PC-3 (cell line): ENCODE measurements around the gene ENTREP3. TPM values are rescaled to one million over a fixed set of nuclear protein-coding genes. Genes with fewer than 3 reads are reported as not detected.
A peak's percentile ranks its signal among the peaks of the same experiment; 100 is the strongest.
"Not testable (repeated sequence)": the region's sequence is repeated elsewhere in the genome, so short reads cannot be mapped to it uniquely, and the experiment has no call there.

Experiments
- ATAC-seq: fragments of 200-7000 bp; cut with Tn5 transposase; 2 replicates; pipeline ENCODE4 v1.9.1; 2020; ENCODE audit warnings: mild to moderate bottlenecking, moderate library complexity
- BruUV-seq: library from RNA; stranded (reverse); fragments of 400-500 nt; replicated peaks from 2 replicates; lab custom pipeline; 2021; lab: Mats Ljungman, UMichigan
- CTCF ChIA-PET: fragments of 300-600 bp; sonication (Branson Sonifier 250); formaldehyde crosslinking; loops from one replicate; lab custom pipeline; 2022; ENCODE audit warnings: antibody characterized with exemption; lab: Charles Lee
- POLR2A ChIA-PET: fragments of 300-600 bp; sonication (Branson Sonifier 250); formaldehyde crosslinking; loops from one replicate; lab custom pipeline; 2022; ENCODE audit warnings: antibody characterized with exemption; ENCODE audit not compliant: unreplicated experiment; lab: Charles Lee
- DNase-seq: peaks from one replicate; pipeline ENCODE4 v3.0.0-alpha.2; 2015
- H2AFZ ChIP-seq: fragments of 300-600 bp; sonication (generic); 2 replicates; pipeline ENCODE4 v1.6.0; 2016; ENCODE audit warnings: antibody characterized with exemption, low read length
- H3F3A ChIP-seq: fragments of 300-600 bp; sonication (generic); one replicate; pipeline ENCODE4 v1.6.0; 2017; ENCODE audit warnings: antibody characterized with exemption, low read length, control low read depth, mild to moderate bottlenecking; ENCODE audit not compliant: unreplicated experiment
- H3K27ac ChIP-seq: fragments of 300-600 bp; sonication (generic); 2 replicates; pipeline ENCODE4 v1.5.1; 2016; ENCODE audit warnings: mild to moderate bottlenecking, low read length
- H3K27me3 ChIP-seq: fragments of 300-600 bp; sonication (generic); 2 replicates; pipeline ENCODE4 v1.6.1; 2016; ENCODE audit warnings: low read length, mixed read lengths
- H3K36me3 ChIP-seq: fragments of 300-600 bp; sonication (generic); 2 replicates; pipeline ENCODE4 v1.6.1; 2016; ENCODE audit warnings: low read depth, mixed run types, low read length, mixed read lengths
- H3K4me1 ChIP-seq: fragments of 300-600 bp; sonication (generic); 2 replicates; pipeline ENCODE4 v1.5.1; 2016; ENCODE audit warnings: low read length; ENCODE audit not compliant: insufficient read depth
- H3K4me2 ChIP-seq: fragments of 300-600 bp; sonication (generic); 2 replicates; pipeline ENCODE4 v1.6.0; 2016; ENCODE audit warnings: low read length
- H3K4me3 ChIP-seq: fragments of 300-600 bp; sonication (generic); 2 replicates; pipeline ENCODE4 v1.5.1; 2016; ENCODE audit warnings: mild to moderate bottlenecking, low read length, mixed read lengths
- H3K79me2 ChIP-seq: fragments of 300-600 bp; sonication (generic); 2 replicates; pipeline ENCODE4 v1.6.1; 2017; ENCODE audit warnings: low read length, mixed read lengths
- H3K9ac ChIP-seq: fragments of 300-600 bp; sonication (generic); 2 replicates; pipeline ENCODE4 v1.6.0; 2016; ENCODE audit warnings: mild to moderate bottlenecking, low read length
- H3K9me2 ChIP-seq: fragments of 300-600 bp; sonication (generic); replicated peaks from 2 replicates; pipeline ENCODE4 v1.6.1; 2016; ENCODE audit warnings: mixed run types, low read length, mixed read lengths
- H3K9me3 ChIP-seq: fragments of 300-600 bp; sonication (generic); 2 replicates; pipeline ENCODE4 v1.6.1; 2016; ENCODE audit warnings: low read length, mixed read lengths
- H4K20me1 ChIP-seq: fragments of 300-600 bp; sonication (generic); 2 replicates; pipeline ENCODE4 v1.6.1; 2016; ENCODE audit warnings: low read length, mixed read lengths
- EZH2 ChIP-seq: fragments of 300-600 bp; sonication (generic); IDR thresholded peaks from one replicate; pipeline ENCODE4 v1.6.1; 2017; ENCODE audit warnings: antibody characterized with exemption, mild to moderate bottlenecking, low read length; ENCODE audit not compliant: unreplicated experiment
- EZH2phosphoT487 ChIP-seq: fragments of 300-600 bp; sonication (generic); IDR thresholded peaks from 2 replicates; pipeline ENCODE4 v1.6.1; 2018; ENCODE audit warnings: mild to moderate bottlenecking, antibody characterized with exemption, low read length, borderline replicate concordance
- intact Hi-C: fragments of 100-400 bp; cut with micrococcal nuclease; formaldehyde crosslinking; loops from 2 replicates; pipeline ENCODE4 v1.9.0; 2023
- total RNA-seq: library from RNA; depleted of rRNA; stranded (reverse); fragments of >200 nt; gene quantifications from 2 replicates; pipeline ENCODE4 v1.2.3, GENCODE V29; 2014
- TF ChIP-seq, protein P1 (sequence below): fragments of 300-600 bp; sonication (generic); conservative IDR thresholded peaks from 2 replicates; pipeline ENCODE4 v1.5.1; 2017; ENCODE audit warnings: antibody characterized with exemption, low read depth, mild to moderate bottlenecking, low read length

ENTREP3 gene
- total RNA-seq, 1 experiment from 2014 or later, result 30.9 TPM

DNA sequence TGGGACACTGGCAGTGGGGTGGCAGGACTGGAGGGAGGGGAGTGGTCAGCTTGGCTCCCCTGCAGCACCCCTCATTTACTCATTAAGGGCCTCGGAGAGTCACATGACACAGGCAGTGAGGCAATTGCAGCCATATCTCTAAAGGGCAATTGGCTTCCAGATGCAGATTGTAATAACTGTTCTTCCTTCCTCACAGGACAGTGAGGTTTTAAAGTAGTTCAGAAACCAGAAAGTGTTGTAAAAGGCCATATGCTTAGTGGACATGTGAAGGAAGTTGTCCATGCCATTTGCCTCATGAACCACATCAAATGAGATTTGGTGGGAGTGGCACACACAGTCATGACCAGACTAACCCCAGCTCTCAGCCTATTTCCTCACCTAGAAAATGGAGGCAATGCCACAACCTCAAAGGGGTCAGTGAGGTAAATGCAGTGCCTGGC lies 35.7 kb downstream of the ENTREP3 start:
- H3K27ac ChIP-seq, result no peak overlapping the region
- TF ChIP-seq EZH2phosphoT487 (no peak), EZH2 (no peak)
- TF ChIP-seq, protein P1, sequence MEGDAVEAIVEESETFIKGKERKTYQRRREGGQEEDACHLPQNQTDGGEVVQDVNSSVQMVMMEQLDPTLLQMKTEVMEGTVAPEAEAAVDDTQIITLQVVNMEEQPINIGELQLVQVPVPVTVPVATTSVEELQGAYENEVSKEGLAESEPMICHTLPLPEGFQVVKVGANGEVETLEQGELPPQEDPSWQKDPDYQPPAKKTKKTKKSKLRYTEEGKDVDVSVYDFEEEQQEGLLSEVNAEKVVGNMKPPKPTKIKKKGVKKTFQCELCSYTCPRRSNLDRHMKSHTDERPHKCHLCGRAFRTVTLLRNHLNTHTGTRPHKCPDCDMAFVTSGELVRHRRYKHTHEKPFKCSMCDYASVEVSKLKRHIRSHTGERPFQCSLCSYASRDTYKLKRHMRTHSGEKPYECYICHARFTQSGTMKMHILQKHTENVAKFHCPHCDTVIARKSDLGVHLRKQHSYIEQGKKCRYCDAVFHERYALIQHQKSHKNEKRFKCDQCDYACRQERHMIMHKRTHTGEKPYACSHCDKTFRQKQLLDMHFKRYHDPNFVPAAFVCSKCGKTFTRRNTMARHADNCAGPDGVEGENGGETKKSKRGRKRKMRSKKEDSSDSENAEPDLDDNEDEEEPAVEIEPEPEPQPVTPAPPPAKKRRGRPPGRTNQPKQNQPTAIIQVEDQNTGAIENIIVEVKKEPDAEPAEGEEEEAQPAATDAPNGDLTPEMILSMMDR, result no peak
- no peaks in the 10 kb centered on the region for H3F3A ChIP-seq
- ATAC-seq (no peak), DNase-seq (no peak)
- no peaks in the 10 kb centered on the region for H3K9me3 ChIP-seq
- CTCF ChIA-PET, result no interaction called here
- H3K9ac ChIP-seq, result no peak overlapping the region
- no TSS peak for BruUV-seq
- no peaks in the 10 kb centered on the region for H4K20me1 ChIP-seq
- no peak overlapping the region for H3K4me3 ChIP-seq
- H3K27me3 ChIP-seq, result no peaks in the 10 kb centered on the region
- H3K9me2 ChIP-seq, result no peaks in the 10 kb centered on the region
- POLR2A ChIA-PET, result no interaction called here
- H3K36me3 ChIP-seq, result no peaks in the 10 kb centered on the region
- no peak overlapping the region for H3K4me2 ChIP-seq
- H3K4me1 ChIP-seq, result peaks cover 17% of the 10 kb centered on the region
- no peak overlapping the region for H2AFZ ChIP-seq
- H3K79me2 ChIP-seq, result peaks cover 7% of the 10 kb centered on the region; the same call in 1 of the 2 replicates
- intact Hi-C loops, result no loop called here

DNA sequence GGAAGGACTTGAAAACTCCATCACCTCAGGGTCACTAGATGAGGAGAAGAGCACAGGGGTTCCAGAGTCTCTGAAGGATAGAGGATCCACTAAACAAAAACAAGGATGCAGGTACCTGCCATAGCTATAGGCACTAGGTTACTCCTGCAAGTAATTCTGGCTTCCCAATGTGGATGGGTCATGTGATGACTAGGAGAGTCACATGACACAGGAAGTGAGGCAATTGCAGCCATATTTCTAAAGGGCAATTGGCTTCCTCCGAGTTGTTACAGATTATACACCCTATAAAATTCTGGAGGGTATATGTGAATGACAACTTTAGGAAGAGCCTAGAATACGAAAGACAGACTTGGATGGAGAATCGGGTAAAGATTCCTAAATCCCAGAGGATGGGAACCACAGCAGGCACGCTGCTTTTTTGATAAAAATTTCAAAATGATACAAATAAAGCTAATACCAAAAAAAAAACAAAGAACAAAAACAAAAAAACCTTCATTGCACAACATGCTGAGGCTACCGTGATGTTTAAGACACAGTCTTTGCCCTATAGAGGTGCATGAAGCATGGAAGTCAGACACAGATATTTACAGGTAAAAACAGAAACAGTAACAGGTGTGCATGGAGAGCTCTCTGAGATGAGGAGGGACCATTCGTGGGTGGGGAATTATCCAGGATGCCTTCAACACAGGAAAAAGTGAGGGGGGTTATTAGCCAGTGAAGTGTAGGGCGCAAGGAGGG lies 36.3 kb downstream of the ENTREP3 start:
- Histone ChIP-seq H3K4me3 (no peak overlapping the region), H3K4me1 (peaks cover 11% of the 10 kb centered on the region), H3K9me3 (no peaks in the 10 kb centered on the region), H3K9ac (no peak overlapping the region), H3K36me3 (no peaks in the 10 kb centered on the region), H3K79me2 (peaks cover 3% of the 10 kb centered on the region; the same call in 1 of the 2 replicates), H3K9me2 (no peaks in the 10 kb centered on the region), H3K27me3 (no peaks in the 10 kb centered on the region), H3K27ac (no peak overlapping the region), H3F3A (no peaks in the 10 kb centered on the region), H3K4me2 (no peak overlapping the region), H2AFZ (no peak overlapping the region), H4K20me1 (no peaks in the 10 kb centered on the region)
- ATAC-seq (no peak), DNase-seq (peak; percentile 35)
- no TSS peak for BruUV-seq
- ChIA-PET CTCF (no interaction called here), POLR2A (no interaction called here)
- TF ChIP-seq EZH2 (no peak), EZH2phosphoT487 (no peak)
- TF ChIP-seq, protein P1, result no peak
- intact Hi-C loops, result no loop called here

- BruUV-seq, H3K4me3 ChIP-seq, H3K9ac ChIP-seq, H3F3A ChIP-seq, H3K9me3 ChIP-seq, H2AFZ ChIP-seq, H3K4me1 ChIP-seq, H3K27ac ChIP-seq, ATAC-seq, H4K20me1 ChIP-seq, intact Hi-C loops, H3K4me2 ChIP-seq, DNase-seq, H3K27me3 ChIP-seq, H3K9me2 ChIP-seq, H3K79me2 ChIP-seq, CTCF ChIA-PET, H3K36me3 ChIP-seq, POLR2A ChIA-PET: not testable (repeated sequence)
Observed at GRCh38 chr1:155214702-155215101, 40.6 kb downstream of the ENTREP3 start.

- H3K9me3 ChIP-seq, CTCF ChIA-PET, POLR2A ChIA-PET, ATAC-seq, H3K9me2 ChIP-seq, H3K9ac ChIP-seq, H2AFZ ChIP-seq, BruUV-seq, DNase-seq, H3K4me2 ChIP-seq, H3K27me3 ChIP-seq, H3F3A ChIP-seq, intact Hi-C loops, H4K20me1 ChIP-seq, H3K4me3 ChIP-seq, H3K36me3 ChIP-seq, H3K27ac ChIP-seq: not testable (repeated sequence)
- Histone ChIP-seq H3K79me2 (peaks cover 12% of the 10 kb centered on the region), H3K4me1 (peaks cover 24% of the 10 kb centered on the region)
Observed at GRCh38 chr1:155212051-155212440, 43.2 kb downstream of the ENTREP3 start.

GRCh38 chr1:155211381-155212050 lies 43.8 kb downstream of the ENTREP3 start:
- H3F3A ChIP-seq, ATAC-seq, BruUV-seq, H3K27me3 ChIP-seq, POLR2A ChIA-PET, H2AFZ ChIP-seq, H3K4me3 ChIP-seq, H3K9me2 ChIP-seq, H3K4me2 ChIP-seq, H3K9ac ChIP-seq, intact Hi-C loops, DNase-seq, H4K20me1 ChIP-seq, H3K27ac ChIP-seq, H3K9me3 ChIP-seq, CTCF ChIA-PET, H3K36me3 ChIP-seq: not testable (repeated sequence)
- Histone ChIP-seq H3K79me2 (peaks cover 12% of the 10 kb centered on the region), H3K4me1 (peaks cover 26% of the 10 kb centered on the region)
